PC-9 (cell line): ENCODE results near the gene OSM. TPM values are rescaled to one million over a fixed set of nuclear protein-coding genes. Genes with fewer than 3 reads are reported as not detected.

Source experiments
- BruUV-seq: library from RNA; stranded (reverse); fragments of 400-500 nt; replicated peaks from 2 replicates; lab custom pipeline; 2021; lab: Mats Ljungman, UMichigan
- CTCF ChIA-PET: fragments of 300-600 bp; sonication (Branson Sonifier 250); formaldehyde crosslinking; loops from one replicate; lab custom pipeline; 2022; ENCODE audit warnings: antibody characterized with exemption; lab: Charles Lee
- POLR2A ChIA-PET: fragments of 300-600 bp; sonication (Branson Sonifier 250); formaldehyde crosslinking; loops from one replicate; lab custom pipeline; 2022; ENCODE audit warnings: antibody characterized with exemption; ENCODE audit not compliant: unreplicated experiment; lab: Charles Lee
- DNase-seq, 2 experiments: peaks; one replicate each; pipeline versions ENCODE4 v3.0.0 to v3.0.0-alpha.2; 2015 to 2022; ENCODE audit warnings: mixed read lengths in 1 of 2
- H2AFZ ChIP-seq: fragments of 200-600 bp; sonication (generic); 2 replicates; pipeline ENCODE4 v1.8.1; 2017; ENCODE audit warnings: antibody characterized with exemption
- H3F3A ChIP-seq: fragments of 200-600 bp; sonication (generic); 2 replicates; pipeline ENCODE4 v1.8.1; 2017; ENCODE audit warnings: antibody characterized with exemption, mild to moderate bottlenecking, low read depth; ENCODE audit not compliant: insufficient read depth
- H3K27ac ChIP-seq: fragments of 200-600 bp; sonication (generic); 2 replicates; pipeline ENCODE4 v1.6.1; 2016; ENCODE audit warnings: mixed run types
- H3K27me3 ChIP-seq: fragments of 200-600 bp; sonication (generic); 2 replicates; pipeline ENCODE4 v1.6.1; 2016; ENCODE audit warnings: low read depth, mixed run types; ENCODE audit not compliant: insufficient read depth
- H3K36me3 ChIP-seq: fragments of 200-600 bp; sonication (generic); 2 replicates; pipeline ENCODE4 v1.6.1; 2016; ENCODE audit warnings: low read depth, mixed run types
- H3K4me1 ChIP-seq: fragments of 200-600 bp; sonication (generic); replicated peaks from 2 replicates; pipeline ENCODE4 v1.6.1; 2016; ENCODE audit warnings: mixed run types; ENCODE audit not compliant: insufficient read depth
- H3K4me2 ChIP-seq: fragments of 200-600 bp; sonication (generic); 2 replicates; pipeline ENCODE4 v1.6.1; 2017; ENCODE audit warnings: mixed run types
- H3K4me3 ChIP-seq: fragments of 200-600 bp; sonication (generic); 2 replicates; pipeline ENCODE4 v1.6.1; 2016; ENCODE audit warnings: mixed run types
- H3K79me2 ChIP-seq: fragments of 200-600 bp; sonication (generic); 2 replicates; pipeline ENCODE4 v1.6.1; 2017; ENCODE audit warnings: low read depth, mixed run types
- H3K9me2 ChIP-seq: fragments of 200-600 bp; sonication (generic); 2 replicates; pipeline ENCODE4 v1.8.1; 2017; ENCODE audit warnings: mild to moderate bottlenecking; ENCODE audit not compliant: insufficient read depth
- H3K9me3 ChIP-seq: fragments of 200-600 bp; sonication (generic); 2 replicates; pipeline ENCODE4 v1.8.1; 2016; ENCODE audit warnings: low read depth; ENCODE audit not compliant: insufficient read depth
- H4K20me1 ChIP-seq: fragments of 200-600 bp; sonication (generic); 2 replicates; pipeline ENCODE4 v1.8.1; 2017; ENCODE audit not compliant: insufficient read depth
- CTCF ChIP-seq: fragments of 200-600 bp; sonication (generic); conservative IDR thresholded peaks from 2 replicates; pipeline ENCODE4 v1.6.1; 2017; ENCODE audit warnings: mixed run types, antibody characterized with exemption, mild to moderate bottlenecking, moderate library complexity
- EZH2 ChIP-seq: fragments of 200-600 bp; sonication (generic); IDR thresholded peaks from 2 replicates; pipeline ENCODE4 v1.8.0; 2017; ENCODE audit warnings: antibody characterized with exemption, low read depth
- intact Hi-C: fragments of 100-400 bp; cut with micrococcal nuclease; formaldehyde crosslinking; loops from one replicate; pipeline ENCODE4 v1.10.0; 2022; ENCODE audit not compliant: unreplicated experiment
- total RNA-seq: library from RNA; stranded (reverse); gene quantifications from 2 replicates; pipeline ENCODE4 v1.2.3, GENCODE V29; 2021

Gene OSM
- total RNA-seq, 1 experiment from 2014 or later: not detected

GRCh38 chr22:30283342-30283741 lies 16.7 kb upstream of the OSM start:
- CTCF ChIA-PET: no interaction called here
- POLR2A ChIA-PET: no interaction called here
- intact Hi-C loops: no loop called here

GRCh38 chr22:30282616-30283046 lies 16.0 kb upstream of the OSM start:
- H3K4me1 ChIP-seq: no peaks in the 10 kb centered on the region
- H3F3A ChIP-seq: peaks cover 12% of the 10 kb centered on the region
- H4K20me1 ChIP-seq: no peaks in the 10 kb centered on the region
- ChIA-PET POLR2A (interaction anchor here (0.5 kb wide), 1 partner anchor 130 kb away, joined by 3 read pairs; no protein-coding TSS in a partner anchor), CTCF (no interaction called here)
- no peaks in the 10 kb centered on the region for H3K9me2 ChIP-seq
- H3K36me3 ChIP-seq: no peaks in the 10 kb centered on the region
- no peaks in the 10 kb centered on the region for H3K79me2 ChIP-seq
- no peak overlapping the region for H3K4me3 ChIP-seq
- no peak overlapping the region for H3K27ac ChIP-seq
- intact Hi-C loops: no loop called here
- H3K4me2 ChIP-seq: no peak overlapping the region
- H3K27me3 ChIP-seq: no peaks in the 10 kb centered on the region
- no peaks in the 10 kb centered on the region for H3K9me3 ChIP-seq
- TF ChIP-seq CTCF (no peak), EZH2 (no peak)
- DNase-seq: no peak
- no peak overlapping the region for H2AFZ ChIP-seq
- BruUV-seq: no TSS peak

More at GRCh38 chr22:30283342-30283741, 16.7 kb upstream of the OSM start:
- H3K79me2 ChIP-seq: no peaks in the 10 kb centered on the region
- H3F3A ChIP-seq: peaks cover 17% of the 10 kb centered on the region
- no peaks in the 10 kb centered on the region for H4K20me1 ChIP-seq
- H3K27me3 ChIP-seq: no peaks in the 10 kb centered on the region
- no peak for DNase-seq
- BruUV-seq: no TSS peak
- H3K9me2 ChIP-seq: no peaks in the 10 kb centered on the region
- no peaks in the 10 kb centered on the region for H3K9me3 ChIP-seq
- H3K36me3 ChIP-seq: no peaks in the 10 kb centered on the region
- no peak for TF ChIP-seq CTCF
- TF ChIP-seq EZH2: no peak
- no peak overlapping the region for H3K27ac ChIP-seq
- H3K4me2 ChIP-seq: no peak overlapping the region
- no peak overlapping the region for H2AFZ ChIP-seq
- peaks cover 4% of the 10 kb centered on the region for H3K4me1 ChIP-seq
- H3K4me3 ChIP-seq: no peak overlapping the region

GRCh38 chr22:30280505-30280904 lies 13.9 kb upstream of the OSM start:
- no TSS peak for BruUV-seq
- H3K4me1 ChIP-seq: no peaks in the 10 kb centered on the region
- CTCF ChIA-PET: interaction anchor here (1.1 kb wide), 1 partner anchor 107 kb away, joined by 3 read pairs; the partner anchor contains the start of gene RNF215
- no peak for DNase-seq
- H3F3A ChIP-seq: peaks cover 9% of the 10 kb centered on the region
- H3K4me2 ChIP-seq: no peak overlapping the region
- intact Hi-C loops: no loop called here
- POLR2A ChIA-PET: interaction anchor here (0.6 to 0.8 kb wide), 2 partner anchors 15 to 1373 kb away, joined by 3 to 5 read pairs; no protein-coding TSS in a partner anchor
- no peaks in the 10 kb centered on the region for H3K9me3 ChIP-seq
- no peaks in the 10 kb centered on the region for H3K36me3 ChIP-seq
- H3K9me2 ChIP-seq: no peaks in the 10 kb centered on the region
- no peak overlapping the region for H3K4me3 ChIP-seq
- H3K27ac ChIP-seq: no peak overlapping the region
- H2AFZ ChIP-seq: no peak overlapping the region
- H3K79me2 ChIP-seq: no peaks in the 10 kb centered on the region
- TF ChIP-seq CTCF: no peak
- no peak for TF ChIP-seq EZH2
- no peaks in the 10 kb centered on the region for H4K20me1 ChIP-seq
- H3K27me3 ChIP-seq: no peaks in the 10 kb centered on the region
